HG03108 (cell line): Measurements from ENCODE around the gene PROM2.

Source experiments
- ATAC-seq: cut with Tn5 transposase; IDR thresholded peaks from one replicate; pipeline ENCODE4 v1.9.1; 2021; ENCODE audit warnings: moderate library complexity; ENCODE audit not compliant: unreplicated experiment

Gene PROM2

GRCh38 chr2:95319481-95320343, 45.5 kb downstream of the PROM2 start:
- no peak for ATAC-seq

- ATAC-seq, result no peak
Observed at GRCh38 chr2:95320344-95320712, 46.1 kb downstream of the PROM2 start.

GRCh38 chr2:95320986-95321767, 46.9 kb downstream of the PROM2 start:
- ATAC-seq, result no peak

GRCh38 chr2:95323347-95324155, 49.3 kb downstream of the PROM2 start:
- ATAC-seq, result no peak

DNA sequence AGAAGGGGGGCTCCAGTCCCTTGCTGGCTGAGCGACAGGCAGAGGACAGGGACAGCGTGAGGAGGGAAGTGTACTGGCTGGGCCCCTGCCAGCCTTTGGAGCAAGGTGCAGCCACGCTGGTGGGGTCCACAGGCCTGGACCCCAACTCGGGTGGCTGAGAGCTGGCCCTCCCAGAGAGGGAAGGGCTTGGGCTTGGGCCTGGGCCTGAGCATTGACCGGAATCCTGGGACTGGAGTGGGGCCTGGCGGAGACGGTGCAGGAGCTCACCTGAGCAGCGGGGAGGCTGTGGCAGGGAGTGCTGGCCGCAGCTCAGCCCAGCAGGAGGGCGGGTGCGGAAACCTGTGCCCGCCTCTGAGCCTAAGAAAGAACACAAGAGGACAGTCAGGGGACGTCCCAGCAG, 50.8 kb downstream of the PROM2 start:
- no peak for ATAC-seq

GRCh38 chr2:95325590-95326432, 51.6 kb downstream of the PROM2 start:
- ATAC-seq, result no peak

DNA sequence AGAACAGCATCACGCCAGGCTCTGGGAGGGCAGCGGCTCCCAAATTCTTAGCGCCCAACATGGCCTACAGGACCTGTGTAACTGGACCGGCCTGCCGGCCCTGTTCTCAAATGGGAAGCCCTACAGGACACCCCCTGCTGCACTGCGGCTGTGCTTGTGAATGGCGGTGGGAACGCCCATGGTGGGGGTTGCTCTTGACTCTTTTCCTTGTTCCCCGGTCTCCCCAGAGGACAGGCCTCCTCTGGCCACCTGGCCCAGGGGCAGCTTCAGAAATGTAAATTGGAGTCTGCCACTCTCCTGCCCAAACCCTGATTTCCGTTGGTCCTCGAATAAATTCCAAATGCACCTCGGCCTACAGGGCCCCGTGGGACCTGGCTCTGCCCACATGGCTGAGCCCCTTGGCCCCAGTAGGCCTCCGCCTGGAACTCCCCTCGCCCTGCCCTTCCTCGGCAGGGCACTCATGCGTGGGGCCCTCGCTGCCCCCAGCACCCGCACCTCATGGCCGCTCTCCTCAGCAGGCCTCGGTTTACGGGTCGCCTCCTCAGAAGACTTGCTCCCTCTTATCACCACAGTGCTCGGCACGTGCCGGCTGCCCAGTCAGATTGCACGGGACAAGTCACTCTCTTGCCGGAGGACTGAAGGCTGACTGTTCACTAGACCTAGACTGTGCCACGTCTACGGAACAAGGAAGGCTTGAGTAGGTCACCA, 52.3 kb downstream of the PROM2 start:
- no peak for ATAC-seq

GRCh38 chr2:95327861-95328260, 53.6 kb downstream of the PROM2 start:
- ATAC-seq, result no peak

DNA sequence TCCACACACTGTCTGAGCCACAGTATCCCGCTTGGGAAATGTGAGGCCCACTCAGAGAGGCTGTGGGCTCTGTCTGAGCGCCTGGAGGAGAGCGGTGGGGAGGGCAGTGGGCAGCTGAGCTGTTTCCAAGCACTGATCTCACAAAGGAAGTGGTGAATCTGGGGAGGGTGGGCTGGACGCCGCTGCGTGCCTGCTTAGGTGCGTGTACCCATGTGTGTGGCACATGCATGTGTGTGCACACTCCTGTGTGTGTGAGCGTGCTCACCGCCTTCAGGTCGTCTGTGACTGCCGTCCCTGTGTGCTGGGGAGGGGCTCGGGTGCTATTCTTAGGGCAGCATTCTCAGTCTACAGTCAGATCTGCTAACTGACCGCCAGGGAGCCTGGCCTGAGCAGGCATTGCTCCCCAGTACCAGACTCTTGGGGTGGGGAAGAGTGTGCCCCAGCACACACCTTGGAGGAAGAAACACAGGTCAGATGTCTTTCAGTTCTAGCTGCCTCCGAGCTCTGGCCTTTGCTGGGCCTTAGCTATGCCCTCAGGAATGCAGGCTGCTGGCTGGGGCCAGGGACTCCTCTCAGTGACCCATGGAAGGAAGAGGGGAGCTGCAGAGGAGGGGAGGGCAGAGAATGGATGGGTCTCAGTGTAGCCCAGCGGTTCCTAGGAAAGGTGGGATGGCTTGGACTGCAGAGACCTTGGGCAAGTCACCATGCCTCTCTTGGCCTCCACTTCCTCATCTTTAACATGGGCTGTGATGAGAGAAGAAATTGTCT, 54.3 kb downstream of the PROM2 start:
- no peak for ATAC-seq

DNA sequence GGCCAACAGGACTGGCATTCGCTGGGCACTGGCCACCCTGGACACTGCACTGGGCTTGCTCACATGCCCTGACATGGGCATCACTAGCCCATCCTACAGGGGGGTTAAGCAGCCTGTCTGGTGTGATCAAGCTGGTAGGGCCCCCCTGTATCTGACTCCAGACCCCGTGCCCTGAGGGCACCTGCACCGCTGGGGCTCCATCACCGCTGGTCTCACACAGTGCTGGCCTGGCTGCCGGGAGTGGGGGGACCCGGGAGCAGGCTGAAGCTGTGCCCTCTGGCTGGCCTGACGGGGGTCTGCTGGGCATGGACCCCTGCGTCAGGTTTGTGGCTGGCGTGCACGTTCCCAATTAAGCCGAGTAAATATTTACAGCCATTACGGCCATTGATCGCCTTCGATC, 55.2 kb downstream of the PROM2 start:
- ATAC-seq, result no peak

DNA sequence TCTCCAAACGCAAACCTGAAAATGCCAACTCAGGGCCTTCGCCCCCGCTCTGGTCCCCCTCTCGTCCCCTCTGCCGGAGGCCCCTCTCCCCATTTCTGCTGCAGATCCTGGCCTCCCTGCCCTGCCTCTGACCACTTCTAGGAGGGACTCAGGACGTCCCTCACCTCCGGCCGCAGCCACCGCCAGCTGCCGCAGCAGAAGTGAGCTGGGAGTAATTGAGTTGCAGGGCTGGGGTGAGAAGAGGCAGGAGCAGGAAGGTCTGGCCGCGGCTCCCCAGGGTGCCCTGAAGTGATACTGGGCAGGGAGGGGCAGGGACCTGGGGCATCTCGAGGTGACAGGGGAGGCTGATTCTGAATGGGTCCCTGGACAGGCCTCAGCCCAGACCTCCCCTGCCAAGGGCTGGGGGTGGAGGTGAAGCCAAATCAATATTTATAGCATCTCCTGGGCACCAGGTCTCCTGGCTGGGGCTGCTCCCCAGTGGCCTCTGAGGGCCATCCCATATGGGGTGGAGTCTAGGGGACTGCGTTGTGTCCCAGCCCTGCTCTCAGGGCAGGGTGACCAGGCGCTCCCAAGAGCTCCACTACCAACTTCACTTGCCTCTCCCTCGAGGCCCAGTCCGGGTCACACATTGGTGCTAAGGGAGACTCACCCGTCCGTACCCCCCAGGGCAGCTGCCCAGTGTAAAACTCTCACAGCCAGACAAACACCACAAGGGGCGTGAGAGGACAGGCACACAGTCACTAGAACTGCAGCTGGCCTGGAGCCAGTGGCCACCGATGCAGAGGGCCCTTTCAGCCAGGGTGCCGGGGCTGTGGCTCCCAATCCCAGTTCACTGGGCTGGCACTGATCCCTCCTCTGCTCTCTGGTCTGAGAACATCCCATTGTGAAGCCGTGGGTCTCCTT, 55.9 kb downstream of the PROM2 start:
- no peak for ATAC-seq

GRCh38 chr2:95330794-95331338, 56.6 kb downstream of the PROM2 start:
- no peak for ATAC-seq

- ATAC-seq, result no peak
Observed at GRCh38 chr2:95331606-95332005, 57.4 kb downstream of the PROM2 start.

DNA sequence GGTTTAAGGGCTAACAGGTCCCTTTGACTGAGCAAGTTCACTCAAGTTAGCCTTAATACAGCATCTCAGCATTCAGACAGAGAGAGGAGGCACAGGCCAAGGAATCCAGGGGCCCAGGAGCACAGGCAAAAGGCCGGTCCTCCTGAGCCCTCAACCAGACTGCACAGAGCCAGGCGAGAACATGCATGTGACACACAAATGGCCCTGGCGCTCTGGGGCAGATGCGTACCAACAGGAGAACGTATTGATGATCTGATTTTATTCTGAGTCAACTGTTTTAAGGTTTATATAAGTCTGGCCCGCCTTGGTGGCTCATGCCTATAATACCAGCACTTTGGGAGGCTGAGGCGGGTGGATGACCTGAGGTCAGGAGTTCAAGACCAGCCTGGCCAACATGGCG, 57.8 kb downstream of the PROM2 start:
- no peak for ATAC-seq

DNA sequence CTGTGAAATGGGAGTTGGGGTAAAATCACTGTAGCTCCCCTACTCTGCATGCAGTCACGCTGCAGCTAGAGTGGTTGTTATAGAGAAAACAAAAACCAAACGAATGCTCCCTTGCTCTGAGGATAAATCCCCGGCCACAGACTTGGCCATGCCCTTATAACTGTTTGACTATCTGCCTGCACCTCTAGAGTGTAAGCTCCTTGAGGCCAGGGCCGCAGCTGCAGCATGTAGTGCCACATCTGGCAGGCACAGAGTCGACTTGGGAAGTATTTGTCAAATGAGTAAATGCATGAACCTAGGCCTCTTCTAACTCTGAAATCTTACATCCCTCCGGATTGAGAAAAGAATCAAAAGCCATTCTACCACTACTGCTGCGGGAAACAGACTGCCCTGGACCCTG, 58.8 kb downstream of the PROM2 start:
- no peak for ATAC-seq

DNA sequence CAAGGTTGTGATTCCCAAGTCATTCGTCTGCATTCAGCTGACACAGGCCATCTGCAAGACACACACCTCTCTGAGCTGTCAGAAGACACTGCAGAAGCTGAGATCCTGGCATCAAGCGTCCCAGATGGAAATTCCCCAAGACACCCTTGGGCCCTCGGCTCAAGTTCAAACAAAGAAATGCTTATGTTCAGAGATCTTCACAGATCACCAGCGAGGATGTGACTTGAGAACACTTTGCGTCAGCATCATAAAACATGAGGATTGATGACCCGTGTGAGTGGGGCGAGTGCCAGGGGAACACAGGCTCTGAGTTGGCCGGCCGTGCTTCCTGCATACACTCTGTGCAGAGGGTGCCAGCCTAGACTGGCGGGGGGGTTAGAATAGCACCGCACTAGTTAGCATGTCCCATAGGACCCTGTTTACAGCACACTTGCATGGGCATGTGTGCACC, 59.7 kb downstream of the PROM2 start:
- no peak for ATAC-seq

- ATAC-seq, result no peak
Observed at GRCh38 chr2:95334916-95335641, 60.8 kb downstream of the PROM2 start.
